ENCODE results near the gene LIPT2. TPM values are rescaled to one million over a fixed set of nuclear protein-coding genes. Genes with fewer than 3 reads are reported as not detected.

LIPT2 gene
- total RNA-seq, 4 donors from 2014 or later: 5.0 to 19.5 (median 7.3) TPM

DNA sequence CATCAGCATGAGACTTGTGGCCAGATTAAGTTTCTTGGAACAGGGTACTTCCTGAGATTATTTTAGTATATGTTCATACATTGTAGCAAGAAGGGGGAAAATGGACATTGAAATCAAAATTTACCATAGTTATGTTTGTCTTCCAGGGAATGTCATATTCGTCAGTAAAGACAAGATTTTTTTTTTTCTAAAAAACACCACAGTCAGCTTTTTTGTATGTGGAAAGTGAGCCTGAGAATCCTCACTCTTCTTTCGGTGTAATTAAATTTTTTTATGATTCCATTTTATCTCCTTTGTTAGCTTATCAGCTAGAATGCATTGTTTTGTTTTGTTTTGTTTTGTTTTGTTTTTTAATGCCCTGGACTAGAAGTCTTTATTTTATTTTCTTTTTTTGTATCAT, 31.5 kb upstream of the LIPT2 start:
- H3K27ac ChIP-seq: no peak overlapping the region
- DNase-seq: no peak
- H3K4me3 ChIP-seq: no peak overlapping the region
- H3K36me3 ChIP-seq: no peaks in the 10 kb centered on the region
- H3K27me3 ChIP-seq: no peaks in the 10 kb centered on the region
- intact Hi-C loops (cut with DNase I; ENCODE audit: low total_unique reads): no loop called here
- no peaks in the 10 kb centered on the region for H3K9me3 ChIP-seq
- TF ChIP-seq POLR2A (IDR thresholded peaks at IDR 0.05): no peak
- TF ChIP-seq, protein P1, sequence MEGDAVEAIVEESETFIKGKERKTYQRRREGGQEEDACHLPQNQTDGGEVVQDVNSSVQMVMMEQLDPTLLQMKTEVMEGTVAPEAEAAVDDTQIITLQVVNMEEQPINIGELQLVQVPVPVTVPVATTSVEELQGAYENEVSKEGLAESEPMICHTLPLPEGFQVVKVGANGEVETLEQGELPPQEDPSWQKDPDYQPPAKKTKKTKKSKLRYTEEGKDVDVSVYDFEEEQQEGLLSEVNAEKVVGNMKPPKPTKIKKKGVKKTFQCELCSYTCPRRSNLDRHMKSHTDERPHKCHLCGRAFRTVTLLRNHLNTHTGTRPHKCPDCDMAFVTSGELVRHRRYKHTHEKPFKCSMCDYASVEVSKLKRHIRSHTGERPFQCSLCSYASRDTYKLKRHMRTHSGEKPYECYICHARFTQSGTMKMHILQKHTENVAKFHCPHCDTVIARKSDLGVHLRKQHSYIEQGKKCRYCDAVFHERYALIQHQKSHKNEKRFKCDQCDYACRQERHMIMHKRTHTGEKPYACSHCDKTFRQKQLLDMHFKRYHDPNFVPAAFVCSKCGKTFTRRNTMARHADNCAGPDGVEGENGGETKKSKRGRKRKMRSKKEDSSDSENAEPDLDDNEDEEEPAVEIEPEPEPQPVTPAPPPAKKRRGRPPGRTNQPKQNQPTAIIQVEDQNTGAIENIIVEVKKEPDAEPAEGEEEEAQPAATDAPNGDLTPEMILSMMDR (IDR thresholded peaks at IDR 0.05): no peak
- H3K4me1 ChIP-seq: no peaks in the 10 kb centered on the region

DNA sequence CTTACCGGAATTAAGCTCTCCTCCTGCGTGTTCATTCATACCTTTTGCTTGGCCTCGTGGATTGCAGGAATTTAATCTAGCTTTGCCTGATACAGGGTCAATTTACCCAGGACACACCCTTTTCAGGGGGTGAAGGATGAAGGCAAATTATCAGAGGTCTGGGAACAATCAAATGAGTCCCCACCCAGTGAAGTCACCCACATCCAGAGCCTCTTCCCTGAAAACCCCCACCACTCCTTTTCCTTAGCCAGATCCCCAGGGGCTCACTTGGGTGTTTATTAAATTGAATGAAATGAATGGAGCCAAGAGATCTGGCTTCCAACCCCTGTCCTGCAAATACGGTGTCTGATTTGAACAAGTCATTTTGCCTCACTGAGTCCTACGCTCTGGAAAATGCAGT, 31.0 kb upstream of the LIPT2 start:
- no peaks in the 10 kb centered on the region for H3K36me3 ChIP-seq
- H3K4me1 ChIP-seq: no peaks in the 10 kb centered on the region
- no peak for DNase-seq
- intact Hi-C loops (cut with DNase I; ENCODE audit: low total_unique reads): no loop called here
- H3K4me3 ChIP-seq: no peak overlapping the region
- no peak for TF ChIP-seq POLR2A (IDR thresholded peaks at IDR 0.05)
- TF ChIP-seq, protein P1 (IDR thresholded peaks at IDR 0.05): no peak
- no peak overlapping the region for H3K27ac ChIP-seq
- no peaks in the 10 kb centered on the region for H3K9me3 ChIP-seq
- no peaks in the 10 kb centered on the region for H3K27me3 ChIP-seq

DNA sequence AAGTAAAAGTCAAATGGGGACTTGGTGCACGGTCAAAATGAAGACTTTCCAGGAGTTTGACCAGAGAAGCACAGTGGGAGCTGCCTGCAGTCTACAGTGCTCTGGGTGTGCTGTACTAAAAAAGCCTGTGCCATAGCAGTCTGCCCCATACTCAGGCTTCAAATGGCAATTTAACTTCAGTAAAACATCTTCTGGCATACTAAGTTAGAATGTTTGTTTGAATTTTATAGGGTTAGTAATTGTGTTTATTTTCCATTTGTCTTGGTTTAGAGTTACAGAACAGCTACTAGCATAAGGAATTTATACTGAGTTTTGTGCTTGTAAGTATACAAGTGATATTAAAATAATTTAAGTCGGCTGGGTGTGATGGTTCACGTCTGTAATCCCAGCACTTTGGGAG, 29.3 kb upstream of the LIPT2 start:
- no peaks in the 10 kb centered on the region for H3K9me3 ChIP-seq
- no peak for TF ChIP-seq POLR2A (IDR thresholded peaks at IDR 0.05)
- TF ChIP-seq, protein P1 (IDR thresholded peaks at IDR 0.05): no peak
- intact Hi-C loops (cut with DNase I; ENCODE audit: low total_unique reads): no loop called here

GRCh38 chr11:74521666-74522252, 28.2 kb upstream of the LIPT2 start:
- Histone ChIP-seq H3K27me3 (no peaks in the 10 kb centered on the region), H3K36me3 (no peaks in the 10 kb centered on the region), H3K4me3 (no peak overlapping the region), H3K27ac (no peak overlapping the region), H3K9me3 (no peaks in the 10 kb centered on the region), H3K4me1 (no peaks in the 10 kb centered on the region)
- no peak for DNase-seq
- intact Hi-C loops (cut with DNase I; ENCODE audit: low total_unique reads): no loop called here
- TF ChIP-seq, protein P1 (IDR thresholded peaks at IDR 0.05): no peak
- no peak for TF ChIP-seq POLR2A (IDR thresholded peaks at IDR 0.05)

More for the DNA sequence above, 29.3 kb upstream of the LIPT2 start:
- Histone ChIP-seq H3K27ac (no peak overlapping the region), H3K4me3 (no peak overlapping the region), H3K36me3 (no peaks in the 10 kb centered on the region), H3K27me3 (no peaks in the 10 kb centered on the region), H3K4me1 (no peaks in the 10 kb centered on the region)
- DNase-seq: no peak

DNA sequence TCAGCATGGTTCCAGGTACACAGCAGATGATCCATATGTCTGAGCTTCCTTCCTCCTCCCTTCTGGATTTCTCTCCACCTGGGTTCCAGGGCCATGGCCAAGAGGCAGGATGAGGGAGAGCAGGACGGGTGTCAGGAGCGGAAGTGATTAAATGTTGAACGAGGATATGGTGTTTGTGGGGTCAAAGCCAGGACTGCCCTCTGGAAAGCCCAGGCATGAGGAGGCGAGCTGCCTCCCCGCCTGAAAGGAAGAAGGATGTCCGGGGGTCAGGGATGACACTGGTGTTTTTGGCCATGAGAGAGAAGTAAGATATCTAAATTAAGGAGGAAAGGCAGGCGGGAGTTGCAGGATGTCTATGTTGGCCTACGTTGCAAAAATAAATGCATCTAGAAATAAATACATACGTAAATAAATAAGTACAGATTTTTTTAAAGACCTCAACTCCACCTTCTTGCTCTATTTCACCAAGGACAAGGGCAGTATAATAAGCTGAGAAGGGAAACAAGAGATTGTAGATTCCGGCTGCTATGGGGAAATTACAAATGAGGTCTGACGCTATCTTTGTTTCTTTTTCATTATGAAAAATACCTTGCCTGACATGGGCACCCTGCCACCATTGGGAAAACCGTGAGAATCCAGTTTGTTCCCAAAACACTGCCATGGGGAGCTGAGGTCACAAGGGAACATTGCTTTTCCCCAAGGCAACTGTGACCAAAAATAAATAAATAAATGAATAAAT, 27.6 kb upstream of the LIPT2 start:
- TF ChIP-seq POLR2A (IDR thresholded peaks at IDR 0.05): no peak
- TF ChIP-seq, protein P1 (IDR thresholded peaks at IDR 0.05): no peak
- no peak overlapping the region for H3K4me3 ChIP-seq
- no peak overlapping the region for H3K27ac ChIP-seq
- H3K27me3 ChIP-seq: no peaks in the 10 kb centered on the region
- intact Hi-C loops (cut with DNase I; ENCODE audit: low total_unique reads): no loop called here
- no peaks in the 10 kb centered on the region for H3K36me3 ChIP-seq
- DNase-seq: no peak
- no peaks in the 10 kb centered on the region for H3K4me1 ChIP-seq
- H3K9me3 ChIP-seq: no peaks in the 10 kb centered on the region

Data from uterus (tissue), 4 donors.